Daoy (cell line): ENCODE data around the gene CHD6. TPM values are rescaled to one million over a fixed set of nuclear protein-coding genes. Genes with fewer than 3 reads are reported as not detected.

ENCODE experiments used
- DNase-seq: peaks from one replicate; pipeline ENCODE4 v3.0.0-alpha.2; 2015; ENCODE audit warnings: low read depth
- total RNA-seq: library from RNA; depleted of rRNA; stranded (reverse); fragments of >200 nt; shearing (Covaris generic); gene quantifications from 2 replicates; pipeline ENCODE4 v1.2.3, GENCODE V29; 2014

Gene CHD6
- total RNA-seq, 1 experiment from 2014 or later, result 9.8 TPM

- DNase-seq, result no peak
These were observed 5.6 kb upstream of the CHD6 start for GRCh38 chr20:41623625-41624375.

- no peak for DNase-seq
These were observed 4.4 kb upstream of the CHD6 start for GRCh38 chr20:41622584-41622983.

- no peak for DNase-seq
These were observed 3.8 kb upstream of the CHD6 start for GRCh38 chr20:41621971-41622370.

- no peak for DNase-seq
These were observed 3.2 kb upstream of the CHD6 start for GRCh38 chr20:41621421-41621820.

- no peak for DNase-seq
These were observed 1.4 kb upstream of the CHD6 start for GRCh38 chr20:41619360-41620100.

- no peak for DNase-seq
These were observed 682 bp upstream of the CHD6 start for GRCh38 chr20:41618807-41619311.

- DNase-seq, result peak; percentile 33
These were observed 897 bp downstream of the CHD6 start for GRCh38 chr20:41617059-41617901.

- no peak for DNase-seq
These were observed 1.9 kb downstream of the CHD6 start for GRCh38 chr20:41616228-41616627.

- DNase-seq, result no peak
These were observed 2.5 kb downstream of the CHD6 start for GRCh38 chr20:41615676-41616075.

GRCh38 chr20:41615110-41615509 lies 3.1 kb downstream of the CHD6 start:
- no peak for DNase-seq

- DNase-seq, result no peak
These were observed 4.9 kb downstream of the CHD6 start for GRCh38 chr20:41613321-41613720.

- no peak for DNase-seq
These were observed 8.7 kb downstream of the CHD6 start for GRCh38 chr20:41609474-41609873.

- no peak for DNase-seq
These were observed 9.6 kb downstream of the CHD6 start for GRCh38 chr20:41608606-41609005.

- no peak for DNase-seq
These were observed 10.4 kb downstream of the CHD6 start for GRCh38 chr20:41607791-41608190.

- no peak for DNase-seq
These were observed 14.2 kb downstream of the CHD6 start for GRCh38 chr20:41604002-41604401.

- no peak for DNase-seq
These were observed 16.4 kb downstream of the CHD6 start for GRCh38 chr20:41601742-41602141.

- no peak for DNase-seq
These were observed 17.1 kb downstream of the CHD6 start for GRCh38 chr20:41600926-41601631.

- DNase-seq, result no peak
These were observed 18.5 kb downstream of the CHD6 start for GRCh38 chr20:41599699-41600104.

- no peak for DNase-seq
These were observed 19.5 kb downstream of the CHD6 start for GRCh38 chr20:41598719-41599118.

- DNase-seq, result no peak
These were observed 23.5 kb downstream of the CHD6 start for GRCh38 chr20:41594514-41595322.
